SK-N-DZ (cell line): ENCODE data around the gene TRIM17.

Source experiments
- DNase-seq: peaks from one replicate; pipeline ENCODE4 v3.0.0-alpha.2; 2015; ENCODE audit warnings: low spot score

The TRIM17 gene

GRCh38 chr1:228417483-228418203 is 982 bp upstream of the TRIM17 start:
- no peak for DNase-seq

- no peak for DNase-seq
Measured at GRCh38 chr1:228417061-228417460, 400 bp upstream of the TRIM17 start.

- DNase-seq, result no peak
Measured at GRCh38 chr1:228415853-228416216, 826 bp downstream of the TRIM17 start.

GRCh38 chr1:228415221-228415620 is 1.4 kb downstream of the TRIM17 start:
- DNase-seq, result no peak

GRCh38 chr1:228414511-228415211 is 2.0 kb downstream of the TRIM17 start:
- DNase-seq, result no peak

GRCh38 chr1:228413241-228414010 is 3.2 kb downstream of the TRIM17 start:
- no peak for DNase-seq

GRCh38 chr1:228411548-228412430 is 4.9 kb downstream of the TRIM17 start:
- DNase-seq, result no peak

GRCh38 chr1:228411121-228411520 is 5.5 kb downstream of the TRIM17 start:
- no peak for DNase-seq

- no peak for DNase-seq
Measured at GRCh38 chr1:228410671-228411070, 6.0 kb downstream of the TRIM17 start.

- DNase-seq, result no peak
Measured at GRCh38 chr1:228410015-228410414, 6.6 kb downstream of the TRIM17 start.

GRCh38 chr1:228408869-228409805 is 7.5 kb downstream of the TRIM17 start:
- no peak for DNase-seq

GRCh38 chr1:228408041-228408868 is 8.4 kb downstream of the TRIM17 start:
- DNase-seq, result no peak

GRCh38 chr1:228407106-228408040 is 9.3 kb downstream of the TRIM17 start:
- DNase-seq, result no peak

- DNase-seq, result no peak
Measured at GRCh38 chr1:228405979-228406228, 10.8 kb downstream of the TRIM17 start.

GRCh38 chr1:228405200-228405978 is 11.3 kb downstream of the TRIM17 start:
- no peak for DNase-seq

- no peak for DNase-seq
Measured at GRCh38 chr1:228404107-228404720, 12.4 kb downstream of the TRIM17 start.

GRCh38 chr1:228403231-228403631 is 13.4 kb downstream of the TRIM17 start:
- DNase-seq, result no peak
